NCI-H146 treated with DMSO at 0.1 percent for 48 hours (cell line): ENCODE data around the gene ASCC2.
"Not testable (repeated sequence)": the region's sequence is repeated elsewhere in the genome, so short reads cannot be mapped to it uniquely, and the experiment has no call there.

Experiments
- DNase-seq: peaks from one replicate; lab custom pipeline; 2025; ENCODE audit not compliant: unreplicated experiment; lab: John Stamatoyannopoulos, UW

Gene ASCC2

GRCh38 chr22:29837741-29838598 is at the start of gene ASCC2:
ASCC2 (minus strand) TSS chr22:29838274; CDS start chr22:29832325, 5,949 bp downstream.
- DNase-seq: peak; percentile 83

GRCh38 chr22:29887358-29887757 is 49.3 kb upstream of the ASCC2 start:
- no peak for DNase-seq

- no peak for DNase-seq
Observed at GRCh38 chr22:29886596-29886995, 48.5 kb upstream of the ASCC2 start.

GRCh38 chr22:29885610-29886009 is 47.5 kb upstream of the ASCC2 start:
- DNase-seq: no peak

- no peak for DNase-seq
Observed at GRCh38 chr22:29883775-29884097, 45.7 kb upstream of the ASCC2 start.

- DNase-seq: peak; percentile 38
Observed at GRCh38 chr22:29883045-29883774, 45.1 kb upstream of the ASCC2 start, which contains the start of gene MTMR3. MTMR3 (plus strand) TSS chr22:29883174; CDS start chr22:29971060, 87,886 bp downstream.

- no peak for DNase-seq
Observed at GRCh38 chr22:29882716-29883044, 44.6 kb upstream of the ASCC2 start.

- no peak for DNase-seq
Observed at GRCh38 chr22:29879753-29880152, 41.7 kb upstream of the ASCC2 start.

GRCh38 chr22:29877620-29878019 is 39.5 kb upstream of the ASCC2 start:
- DNase-seq: no peak

- no peak for DNase-seq
Observed at GRCh38 chr22:29873943-29874342, 35.9 kb upstream of the ASCC2 start.

GRCh38 chr22:29872989-29873388 is 34.9 kb upstream of the ASCC2 start:
- no peak for DNase-seq

GRCh38 chr22:29872144-29872893 is 34.2 kb upstream of the ASCC2 start:
- no peak for DNase-seq

- peak; percentile 15 for DNase-seq
Observed at GRCh38 chr22:29871684-29872083, 33.6 kb upstream of the ASCC2 start.

- no peak for DNase-seq
Observed at GRCh38 chr22:29870574-29870973, 32.5 kb upstream of the ASCC2 start.

- no peak for DNase-seq
Observed at GRCh38 chr22:29867851-29868250, 29.8 kb upstream of the ASCC2 start.

GRCh38 chr22:29867260-29867659 is 29.2 kb upstream of the ASCC2 start:
- no peak for DNase-seq

- not testable (repeated sequence) for DNase-seq
Observed at GRCh38 chr22:29865572-29865971, 27.5 kb upstream of the ASCC2 start.

- no peak for DNase-seq
Observed at GRCh38 chr22:29861672-29862297, 23.7 kb upstream of the ASCC2 start.

- no peak for DNase-seq
Observed at GRCh38 chr22:29860006-29860766, 22.1 kb upstream of the ASCC2 start.

GRCh38 chr22:29859030-29859429 is 21.0 kb upstream of the ASCC2 start:
- DNase-seq: not testable (repeated sequence)
